ENCODE data around the gene EIF2S2. TPM values are rescaled to one million over a fixed set of nuclear protein-coding genes. Genes with fewer than 3 reads are reported as not detected.
"Not testable (repeated sequence)": the region's sequence is repeated elsewhere in the genome, so short reads cannot be mapped to it uniquely, and the experiment has no call there.

The EIF2S2 gene
- 10 to 100 TPM; 41.9 to 50.5 (median 48.7) TPM for polyA plus RNA-seq (ENCODE audit: insufficient read length in 4 of 4)

- peak; percentile 98 to 99 (median 98) for DNase-seq (ENCODE audit: low read depth in 4 of 4, low spot score in 3 of 4)
Observed at GRCh38 chr20:34111702-34112599, at the start of gene EIF2S2. Gene EIF2S2 (minus strand): TSS chr20:34112243. CDS start chr20:34112110, 133 bp downstream.

- not testable (repeated sequence) for DNase-seq (ENCODE audit: low read depth in 4 of 4, low spot score in 3 of 4)
Observed at GRCh38 chr20:34157697-34158096, 45.7 kb upstream of the EIF2S2 start.

- DNase-seq (ENCODE audit: low read depth in 4 of 4, low spot score in 3 of 4) = no peak
Observed at GRCh38 chr20:34155836-34156235, 43.8 kb upstream of the EIF2S2 start.

- not testable (repeated sequence) for DNase-seq (ENCODE audit: low read depth in 4 of 4, low spot score in 3 of 4)
Observed at GRCh38 chr20:34153169-34153568, 41.1 kb upstream of the EIF2S2 start.

- DNase-seq (ENCODE audit: low read depth in 4 of 4, low spot score in 3 of 4) = not testable (repeated sequence)
Observed at GRCh38 chr20:34152073-34152472, 40.0 kb upstream of the EIF2S2 start.

GRCh38 chr20:34150306-34151000, 38.4 kb upstream of the EIF2S2 start:
- DNase-seq (ENCODE audit: low read depth in 4 of 4, low spot score in 3 of 4) = no peak

GRCh38 chr20:34145280-34145819, 33.3 kb upstream of the EIF2S2 start:
- DNase-seq (ENCODE audit: low read depth in 4 of 4, low spot score in 3 of 4) = no peak

- no peak for DNase-seq (ENCODE audit: low read depth in 4 of 4, low spot score in 3 of 4)
Observed at GRCh38 chr20:34143951-34144350, 31.9 kb upstream of the EIF2S2 start.

- DNase-seq (ENCODE audit: low read depth in 4 of 4, low spot score in 3 of 4) = no peak
Observed at GRCh38 chr20:34142121-34142520, 30.1 kb upstream of the EIF2S2 start.

GRCh38 chr20:34141293-34141692, 29.2 kb upstream of the EIF2S2 start:
- no peak for DNase-seq (ENCODE audit: low read depth in 4 of 4, low spot score in 3 of 4)

- DNase-seq (ENCODE audit: low read depth in 4 of 4, low spot score in 3 of 4) = not testable (repeated sequence)
Observed at GRCh38 chr20:34135525-34136275, 23.7 kb upstream of the EIF2S2 start.

GRCh38 chr20:34133365-34133860, 21.4 kb upstream of the EIF2S2 start:
- DNase-seq (ENCODE audit: low read depth in 4 of 4, low spot score in 3 of 4) = not testable (repeated sequence)

GRCh38 chr20:34132943-34133342, 20.9 kb upstream of the EIF2S2 start:
- DNase-seq (ENCODE audit: low read depth in 4 of 4, low spot score in 3 of 4) = not testable (repeated sequence)

GRCh38 chr20:34132491-34132890, 20.4 kb upstream of the EIF2S2 start:
- not testable (repeated sequence) for DNase-seq (ENCODE audit: low read depth in 4 of 4, low spot score in 3 of 4)

- DNase-seq (ENCODE audit: low read depth in 4 of 4, low spot score in 3 of 4) = no peak
Observed at GRCh38 chr20:34131491-34131890, 19.4 kb upstream of the EIF2S2 start.

- peak in 3 of 4 donors; percentile 58 to 65 (median 58) for DNase-seq (ENCODE audit: low read depth in 4 of 4, low spot score in 3 of 4)
Observed at GRCh38 chr20:34129518-34130162, 17.6 kb upstream of the EIF2S2 start.

GRCh38 chr20:34127792-34128191, 15.7 kb upstream of the EIF2S2 start:
- no peak for DNase-seq (ENCODE audit: low read depth in 4 of 4, low spot score in 3 of 4)

- DNase-seq (ENCODE audit: low read depth in 4 of 4, low spot score in 3 of 4) = no peak
Observed at GRCh38 chr20:34124469-34125249, 12.6 kb upstream of the EIF2S2 start.

- DNase-seq (ENCODE audit: low read depth in 4 of 4, low spot score in 3 of 4) = no peak
Observed at GRCh38 chr20:34123309-34123708, 11.3 kb upstream of the EIF2S2 start.

All from left renal pelvis (tissue), 4 donors.